Endothelial cell of umbilical vein (primary cell): ENCODE measurements around the gene TNS1.

Experiments used
- EZH2 ChIP-seq: IDR thresholded peaks from 2 replicates; pipeline ENCODE4 v1.6.1; 2012; ENCODE audit warnings: borderline replicate concordance, low read depth, mild to moderate bottlenecking, moderate library complexity, low read length, inconsistent platforms; ENCODE audit not compliant: severe bottlenecking
- FOS ChIP-seq: IDR thresholded peaks from 2 replicates; pipeline ENCODE4 v1.6.1; 2011; ENCODE audit warnings: mild to moderate bottlenecking, low read length, moderate library complexity, borderline replicate concordance; ENCODE audit not compliant: insufficient read depth
- GATA2 ChIP-seq: IDR thresholded peaks from 2 replicates; pipeline ENCODE4 v1.7.0; 2011; ENCODE audit warnings: low read depth, mild to moderate bottlenecking, moderate library complexity, mixed read lengths, low read length; ENCODE audit not compliant: insufficient read length, insufficient read depth
- JUN ChIP-seq: IDR thresholded peaks from 2 replicates; pipeline ENCODE4 v1.6.1; 2011; ENCODE audit warnings: borderline replicate concordance, low read depth; ENCODE audit not compliant: insufficient read length, insufficient read depth
- POLR2A ChIP-seq: IDR thresholded peaks from 2 replicates; pipeline ENCODE4 v1.6.1; 2012; ENCODE audit warnings: low read depth, mild to moderate bottlenecking, control low read depth, low read length
- POLR2AphosphoS5 ChIP-seq: IDR thresholded peaks from 2 replicates; pipeline ENCODE4 v1.6.1; 2012; ENCODE audit warnings: low read depth, mild to moderate bottlenecking, control low read depth, low read length, moderate library complexity; ENCODE audit not compliant: insufficient read depth
- TF ChIP-seq, protein P1 (sequence below), 2 donors: IDR thresholded peaks; 1 replicate in 1 of 2; 2 replicates in 1 of 2; pipeline ENCODE4 v1.5.1; 2011; ENCODE audit warnings: low read length in 2 of 2, mild to moderate bottlenecking in 2 of 2, moderate library complexity in 2 of 2, control low read depth in 1 of 2, inconsistent platforms in 1 of 2, low read depth in 1 of 2; ENCODE audit not compliant: insufficient read depth in 1 of 2; ENCODE audit errors: extremely low read depth in 1 of 2
- TF ChIP-seq, protein P2 (sequence below): IDR thresholded peaks from 2 replicates; pipeline ENCODE4 v1.6.1; 2011; ENCODE audit not compliant: insufficient read depth, insufficient read length

DNA sequence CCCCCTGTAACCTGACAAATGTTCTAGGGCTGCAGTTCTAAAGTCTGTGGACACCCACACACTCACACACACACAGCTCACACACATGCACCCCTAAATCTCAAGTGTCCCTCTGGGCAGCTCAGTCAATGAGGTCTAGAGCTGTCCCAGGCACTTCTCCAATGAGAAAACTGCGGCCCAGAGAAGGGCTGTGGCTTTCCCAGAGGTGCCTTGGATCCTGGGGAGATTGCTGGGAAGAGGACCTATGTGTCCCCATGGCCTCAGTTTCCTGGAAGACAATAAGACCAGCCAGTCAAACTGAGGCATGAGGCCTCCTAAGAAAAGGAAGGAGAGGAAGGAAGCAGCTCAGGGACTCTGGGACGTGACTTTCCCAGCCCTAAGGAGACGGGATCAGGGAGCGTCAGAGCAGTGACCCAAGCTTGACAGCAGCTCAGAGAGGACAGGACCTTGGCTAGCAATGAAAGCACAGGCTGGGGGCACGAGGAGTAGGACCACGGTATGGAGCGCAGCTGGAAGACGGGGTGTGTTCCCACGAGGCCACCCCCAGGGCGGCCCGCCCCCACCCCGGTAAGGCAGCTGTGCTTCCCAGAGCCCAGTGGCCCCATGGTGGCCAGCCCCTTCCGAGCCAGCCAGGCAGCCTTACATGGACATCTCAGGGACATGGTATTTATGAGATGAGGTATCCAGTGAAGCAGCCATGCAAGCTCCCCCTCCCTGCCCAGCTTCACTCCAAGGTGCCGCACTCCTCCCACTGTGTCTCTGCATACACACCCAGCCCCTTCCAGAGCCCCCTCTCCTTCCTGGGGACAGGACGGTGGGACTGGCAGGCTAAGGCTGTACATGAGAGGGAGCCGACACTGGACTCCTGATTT lies 46.0 kb downstream of the TNS1 start:
- TF ChIP-seq, protein P1, sequence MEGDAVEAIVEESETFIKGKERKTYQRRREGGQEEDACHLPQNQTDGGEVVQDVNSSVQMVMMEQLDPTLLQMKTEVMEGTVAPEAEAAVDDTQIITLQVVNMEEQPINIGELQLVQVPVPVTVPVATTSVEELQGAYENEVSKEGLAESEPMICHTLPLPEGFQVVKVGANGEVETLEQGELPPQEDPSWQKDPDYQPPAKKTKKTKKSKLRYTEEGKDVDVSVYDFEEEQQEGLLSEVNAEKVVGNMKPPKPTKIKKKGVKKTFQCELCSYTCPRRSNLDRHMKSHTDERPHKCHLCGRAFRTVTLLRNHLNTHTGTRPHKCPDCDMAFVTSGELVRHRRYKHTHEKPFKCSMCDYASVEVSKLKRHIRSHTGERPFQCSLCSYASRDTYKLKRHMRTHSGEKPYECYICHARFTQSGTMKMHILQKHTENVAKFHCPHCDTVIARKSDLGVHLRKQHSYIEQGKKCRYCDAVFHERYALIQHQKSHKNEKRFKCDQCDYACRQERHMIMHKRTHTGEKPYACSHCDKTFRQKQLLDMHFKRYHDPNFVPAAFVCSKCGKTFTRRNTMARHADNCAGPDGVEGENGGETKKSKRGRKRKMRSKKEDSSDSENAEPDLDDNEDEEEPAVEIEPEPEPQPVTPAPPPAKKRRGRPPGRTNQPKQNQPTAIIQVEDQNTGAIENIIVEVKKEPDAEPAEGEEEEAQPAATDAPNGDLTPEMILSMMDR (IDR thresholded peaks at IDR 0.05; ENCODE audit: extremely low read depth in 1 of 2, insufficient read depth in 1 of 2, low read depth in 1 of 2, low read length in 2 of 2): no peak
- TF ChIP-seq POLR2A: no peak
- TF ChIP-seq EZH2: no peak
- TF ChIP-seq FOS: no peak
- TF ChIP-seq POLR2AphosphoS5: no peak
- no peak for TF ChIP-seq JUN
- TF ChIP-seq, protein P2, sequence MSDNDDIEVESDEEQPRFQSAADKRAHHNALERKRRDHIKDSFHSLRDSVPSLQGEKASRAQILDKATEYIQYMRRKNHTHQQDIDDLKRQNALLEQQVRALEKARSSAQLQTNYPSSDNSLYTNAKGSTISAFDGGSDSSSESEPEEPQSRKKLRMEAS: no peak
- TF ChIP-seq GATA2: no peak
